Posterior vena cava (tissue), 2 donors: ENCODE data around the gene FBLN2. TPM values are rescaled to one million over a fixed set of nuclear protein-coding genes. Genes with fewer than 3 reads are reported as not detected.

ENCODE experiments used
- DNase-seq: peaks from one replicate; pipeline ENCODE4 v3.0.0-alpha.2; 2020; ENCODE audit warnings: low spot score
- intact Hi-C, 2 donors: fragments of 100-400 bp; cut with DNase I; formaldehyde crosslinking; loops; one replicate each; pipeline versions ENCODE4 v1.14.1 to v1.14.2; 2022 to 2023
- total RNA-seq, 2 donors: library from RNA; stranded (reverse); fragmentation: NEBNext Ultra II Directional; extraction: Animal tissue kit (Norgen Biotek cat#: 25700); gene quantifications; one replicate each; pipeline ENCODE4 v1.2.1, GENCODE V29; 2021
- donor health status: DM: yes; HTN: yes; CAD: no.
- donor health status: DM: yes; HTN: yes; CAD: no.

The FBLN2 gene
- total RNA-seq, 2 donors from 2014 or later: 283 to 585 TPM

DNA sequence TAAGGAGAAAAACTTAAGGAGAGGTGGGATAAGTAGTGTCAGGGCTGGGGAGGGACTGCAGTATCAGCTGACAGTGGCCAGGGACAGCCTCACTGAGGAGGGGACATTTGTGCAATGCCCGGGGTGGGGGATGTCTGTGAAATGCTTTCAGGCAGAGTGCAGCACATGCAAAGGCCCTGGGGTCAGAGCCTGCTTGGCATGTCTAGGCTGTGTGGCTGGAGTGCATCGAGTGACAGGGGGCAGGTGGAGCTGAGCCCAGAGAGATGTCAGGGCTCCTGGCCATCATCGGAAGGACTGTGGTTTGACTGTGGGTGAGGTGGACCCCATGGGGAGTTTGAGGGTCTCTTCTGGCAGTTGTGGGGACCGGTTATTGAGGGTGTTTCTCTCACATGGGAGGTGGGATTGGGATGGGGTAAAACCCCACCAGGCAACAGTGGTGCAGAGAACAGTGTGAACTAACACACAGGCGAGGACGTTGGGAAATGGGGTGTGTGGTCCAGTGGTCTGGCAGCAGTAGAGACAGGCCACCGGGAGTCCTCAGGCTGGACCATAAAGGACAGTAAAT lies 61.2 kb downstream of the FBLN2 start:
- DNase-seq: peak; percentile 73
- intact Hi-C loops: no loop called here

- intact Hi-C loops: no loop called here
- DNase-seq: peak; percentile 13
These were observed 62.3 kb downstream of the FBLN2 start for GRCh38 chr3:13611221-13611620.

GRCh38 chr3:13612829-13613228 lies 63.9 kb downstream of the FBLN2 start:
- peak; percentile 82 for DNase-seq
- intact Hi-C loops: no loop called here

- DNase-seq: no peak
- intact Hi-C loops: no loop called here
These were observed 64.6 kb downstream of the FBLN2 start for GRCh38 chr3:13613343-13614190.

DNA sequence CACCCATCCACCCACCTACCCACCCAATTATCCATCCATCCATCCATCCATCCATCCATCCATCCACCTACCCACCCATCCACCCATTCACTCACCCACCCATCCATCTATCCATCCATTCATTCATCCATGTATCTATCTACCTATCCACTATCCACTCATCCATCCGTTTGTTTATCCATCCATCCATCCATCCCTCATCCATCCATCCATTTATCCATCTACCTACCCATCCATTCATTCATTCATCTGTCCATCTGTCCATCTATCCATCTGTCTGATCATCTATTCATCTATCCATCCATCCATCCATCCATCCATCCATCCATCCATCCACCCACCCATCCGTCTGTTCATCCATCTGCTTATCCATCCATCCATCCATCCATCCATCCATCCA lies 65.7 kb downstream of the FBLN2 start:
- intact Hi-C loops: no loop called here

GRCh38 chr3:13615019-13615528 lies 66.1 kb downstream of the FBLN2 start:
- DNase-seq: peak; percentile 53
- intact Hi-C loops: no loop called here

More for the DNA sequence above, 65.7 kb downstream of the FBLN2 start:
- DNase-seq: peak; percentile 4

GRCh38 chr3:13616359-13616758 lies 67.4 kb downstream of the FBLN2 start:
- no peak for DNase-seq
- intact Hi-C loops: no loop called here

DNA sequence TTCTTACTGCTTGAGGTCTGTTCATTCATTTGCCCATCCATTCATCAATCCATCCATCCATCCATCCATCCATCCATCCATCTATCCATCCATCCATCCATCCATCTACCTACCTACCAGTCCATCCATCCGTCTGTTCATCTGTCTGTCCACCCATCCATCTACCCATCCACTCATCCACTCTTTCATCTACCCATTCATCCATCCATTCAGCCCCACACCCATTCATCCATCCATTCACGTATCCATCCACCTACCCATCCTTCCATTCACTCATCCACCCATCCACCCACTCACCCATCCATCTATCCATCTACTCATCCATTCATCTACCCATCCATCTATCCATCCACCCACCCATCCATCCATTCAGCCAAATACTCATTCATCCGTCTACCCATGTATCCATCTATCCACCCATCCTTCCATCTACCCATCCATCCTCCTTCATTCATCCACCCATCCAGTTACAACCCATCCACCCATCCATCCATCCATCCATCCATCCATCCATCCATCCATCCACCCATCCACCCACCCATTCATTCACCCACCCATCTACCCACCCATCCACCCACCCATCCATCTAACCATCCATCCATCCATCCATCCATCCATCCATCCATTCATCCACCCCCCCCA lies 68.3 kb downstream of the FBLN2 start:
- intact Hi-C loops: no loop called here
- DNase-seq: no peak

DNA sequence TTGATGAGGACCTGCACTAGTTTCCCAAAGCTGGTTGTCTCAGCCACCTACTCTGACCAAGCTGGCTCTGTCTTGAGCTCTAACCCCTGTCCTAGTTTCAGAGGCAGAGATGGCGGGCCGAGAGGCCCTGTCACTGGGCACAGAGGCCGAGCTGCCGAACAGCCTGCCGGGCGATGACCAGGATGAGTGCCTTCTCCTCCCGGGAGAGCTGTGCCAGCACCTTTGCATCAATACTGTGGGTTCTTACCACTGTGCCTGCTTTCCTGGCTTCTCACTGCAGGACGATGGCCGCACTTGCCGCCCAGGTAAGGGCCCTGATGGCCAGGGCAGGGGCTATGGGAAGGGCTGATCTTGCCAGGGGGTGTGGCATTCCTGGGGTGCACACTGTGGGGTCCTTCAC lies 69.1 kb downstream of the FBLN2 start:
- DNase-seq: no peak
- intact Hi-C loops: no loop called here

GRCh38 chr3:13618836-13619235 lies 69.9 kb downstream of the FBLN2 start:
- no peak for DNase-seq
- intact Hi-C loops: no loop called here

DNA sequence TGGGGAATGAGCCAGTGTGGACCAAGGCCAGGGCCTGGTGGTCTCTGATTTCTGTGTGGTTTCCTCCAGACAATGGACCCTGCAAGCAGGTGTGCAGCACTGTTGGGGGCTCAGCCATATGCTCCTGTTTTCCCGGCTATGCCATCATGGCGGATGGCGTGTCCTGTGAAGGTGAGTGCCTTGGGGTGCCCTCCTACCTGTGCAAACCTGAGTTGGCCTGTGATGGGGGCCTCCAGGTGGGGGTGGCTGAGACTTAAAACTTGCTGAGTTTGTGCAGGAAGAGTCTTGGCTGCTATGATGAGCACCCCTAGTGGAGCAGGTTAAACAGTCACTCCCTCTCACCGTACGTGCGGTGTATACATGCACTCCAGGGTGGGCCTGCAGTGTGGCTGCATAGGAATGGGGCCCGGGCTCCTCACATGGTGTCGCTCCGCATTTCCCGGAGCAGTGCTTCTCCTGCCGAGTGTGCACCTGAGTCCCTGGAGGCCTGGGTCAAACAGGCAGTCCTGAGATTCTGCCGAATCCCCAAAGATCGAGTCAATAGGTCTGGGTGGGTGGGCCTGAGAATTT lies 70.8 kb downstream of the FBLN2 start:
- DNase-seq: no peak
- intact Hi-C loops: no loop called here

GRCh38 chr3:13620281-13620680 lies 71.4 kb downstream of the FBLN2 start:
- DNase-seq: no peak
- intact Hi-C loops: no loop called here

GRCh38 chr3:13620776-13621365 lies 71.9 kb downstream of the FBLN2 start:
- intact Hi-C loops: no loop called here
- no peak for DNase-seq

- intact Hi-C loops: no loop called here
- no peak for DNase-seq
These were observed 72.7 kb downstream of the FBLN2 start for GRCh38 chr3:13621381-13622221.

GRCh38 chr3:13622356-13622755 lies 73.4 kb downstream of the FBLN2 start:
- no peak for DNase-seq
- intact Hi-C loops: no loop called here

DNA sequence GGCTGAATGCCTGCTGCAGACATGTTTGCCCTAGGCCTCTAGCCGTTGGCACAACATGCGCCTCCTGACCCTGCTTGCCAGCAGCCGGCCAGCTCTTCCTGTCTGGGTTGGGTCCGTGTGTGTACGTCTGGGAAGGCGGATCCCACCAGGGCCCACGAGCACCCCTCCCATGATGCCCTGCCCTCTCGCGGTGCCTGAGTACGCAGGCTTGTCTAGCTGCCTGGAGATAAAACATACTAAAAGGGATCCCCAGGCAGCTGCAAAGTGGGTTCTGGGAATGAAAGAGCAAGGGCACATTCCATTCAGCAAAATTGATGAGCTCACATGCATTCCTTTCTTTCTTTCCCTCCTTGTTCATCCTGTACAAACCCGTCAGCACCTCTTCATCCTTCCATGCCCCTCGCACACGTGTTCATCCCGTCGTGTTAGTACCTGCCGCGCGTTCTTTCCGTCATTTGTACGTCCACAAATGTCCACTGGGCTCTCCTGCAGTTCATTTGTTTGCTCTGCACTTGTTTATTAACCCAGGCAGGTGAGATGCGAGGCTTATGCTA lies 74.3 kb downstream of the FBLN2 start:
- DNase-seq: no peak
- intact Hi-C loops: no loop called here

- DNase-seq: no peak
- intact Hi-C loops: no loop called here
These were observed 75.1 kb downstream of the FBLN2 start for GRCh38 chr3:13624021-13624420.

DNA sequence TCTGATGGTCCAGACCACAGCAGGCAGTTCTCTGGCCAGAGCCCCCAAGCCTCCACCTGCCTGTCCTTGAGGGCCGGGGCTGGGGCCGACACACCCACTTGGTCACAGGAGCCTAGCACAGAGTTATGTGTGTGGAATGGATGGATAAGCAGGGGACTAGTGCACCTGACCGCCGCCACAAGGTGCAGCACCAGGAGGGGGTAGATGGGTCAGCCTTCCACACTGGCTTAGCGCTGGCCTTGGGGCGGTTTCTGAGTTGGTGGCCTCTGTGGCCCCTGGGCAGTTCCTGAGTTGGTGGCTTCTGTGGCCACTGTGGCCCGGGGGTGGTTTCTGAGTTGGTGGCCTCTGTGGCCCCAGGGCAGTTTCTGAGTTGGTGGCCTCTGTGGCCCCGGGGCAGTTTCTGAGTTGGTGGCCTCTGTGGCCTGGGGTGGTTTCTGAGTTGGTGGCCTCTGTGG lies 75.8 kb downstream of the FBLN2 start:
- DNase-seq: no peak
- intact Hi-C loops: no loop called here
